ENCODE measurements around the gene SPRR2D.

The SPRR2D gene

DNA sequence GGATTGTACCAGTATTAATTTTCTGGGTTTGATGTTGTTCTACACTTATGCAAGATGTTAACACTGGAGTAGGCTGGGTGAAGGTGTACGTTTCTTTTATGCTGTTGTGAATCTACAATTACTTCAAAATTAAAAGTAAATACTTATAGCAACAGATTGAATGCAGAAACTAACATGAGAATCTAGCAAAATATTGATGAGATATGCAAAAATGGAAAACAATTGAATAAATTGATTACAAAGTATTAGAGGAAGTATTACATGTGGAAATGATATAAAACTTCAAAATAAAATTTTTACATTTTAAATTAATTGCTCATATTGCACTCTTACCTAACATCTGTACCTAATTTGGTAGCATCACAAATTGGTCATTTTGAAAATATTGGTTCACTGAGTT is 45.1 kb downstream of the SPRR2D start:
- Histone ChIP-seq H3K9ac (ENCODE audit: low read depth, low read length) (no peak overlapping the region), H3K4me1 (ENCODE audit: insufficient read depth, low read length) (no peaks in the 10 kb centered on the region), H3K9me3 (ENCODE audit: control insufficient read depth, insufficient read depth, low read length) (no peaks in the 10 kb centered on the region), H3K36me3 (ENCODE audit: insufficient read depth, low read length) (no peaks in the 10 kb centered on the region)

DNA sequence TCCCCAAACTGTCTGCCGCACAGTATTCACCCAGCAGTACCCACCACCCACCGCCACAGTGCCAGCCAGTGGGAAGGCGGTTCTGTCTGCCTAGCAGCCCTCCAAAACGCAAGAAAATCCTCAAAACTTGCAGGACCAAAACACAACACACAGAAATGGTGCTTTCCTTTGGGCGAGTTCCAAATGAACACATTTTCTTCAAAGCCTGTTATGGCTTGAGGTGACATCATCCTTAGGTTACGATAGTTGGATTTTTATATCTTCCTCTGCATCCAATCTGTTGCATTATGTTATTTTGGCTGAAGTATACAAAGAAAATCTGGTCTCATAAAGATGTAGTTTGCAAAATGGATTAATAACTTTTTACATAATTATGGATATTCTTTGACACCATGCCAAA is 47.7 kb downstream of the SPRR2D start:
- Histone ChIP-seq H3K9ac (ENCODE audit: low read depth, low read length) (no peak overlapping the region), H3K9me3 (ENCODE audit: control insufficient read depth, insufficient read depth, low read length) (no peaks in the 10 kb centered on the region), H3K4me1 (ENCODE audit: insufficient read depth, low read length) (no peaks in the 10 kb centered on the region), H3K36me3 (ENCODE audit: insufficient read depth, low read length) (no peaks in the 10 kb centered on the region)
